M059J (cell line): Measurements from ENCODE around the gene LHFPL4. TPM values are rescaled to one million over a fixed set of nuclear protein-coding genes. Genes with fewer than 3 reads are reported as not detected.
"Not testable (repeated sequence)": the region's sequence is repeated elsewhere in the genome, so short reads cannot be mapped to it uniquely, and the experiment has no call there.

Experiments used
- DNase-seq: peaks from one replicate; pipeline ENCODE4 v3.0.0-alpha.2; 2012; ENCODE audit warnings: low read depth
- total RNA-seq: library from RNA; depleted of rRNA; stranded (reverse); fragments of >200 nt; shearing (Covaris generic); gene quantifications from 2 replicates; pipeline ENCODE4 v1.2.3, GENCODE V29; 2014; rRNA removed

The LHFPL4 gene
- 0.05 TPM in 1 of 2 replicates, not detected in the other for total RNA-seq

- DNase-seq: no peak
These were observed at the start of gene LHFPL4 for GRCh38 chr3:9553021-9553947. TSS of gene LHFPL4 (minus strand) at chr3:9553822. CDS start at chr3:9552679, 1,143 bp downstream.

DNA sequence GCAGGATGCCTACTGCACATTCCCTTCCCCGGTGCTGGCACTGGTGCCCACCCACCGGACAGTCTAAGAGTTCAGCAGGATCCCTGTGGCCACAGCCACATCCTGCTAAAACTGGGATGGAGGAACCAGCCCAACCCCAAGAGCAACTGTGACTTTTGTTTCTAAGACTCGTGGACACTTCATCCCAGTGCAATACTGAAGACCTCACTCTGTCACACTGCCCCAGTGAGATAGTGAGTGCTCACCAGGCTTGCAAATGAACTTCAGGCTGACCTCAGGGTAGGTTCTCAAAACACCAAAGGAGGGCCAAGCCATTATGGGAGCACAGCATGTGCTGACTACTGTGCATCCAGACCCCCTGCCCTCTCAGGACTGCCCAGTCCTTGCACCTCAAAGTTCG is 49.0 kb upstream of the LHFPL4 start:
- no peak for DNase-seq

GRCh38 chr3:9601006-9601581 is 47.5 kb upstream of the LHFPL4 start:
- DNase-seq: not testable (repeated sequence)

GRCh38 chr3:9600597-9600996 is 47.0 kb upstream of the LHFPL4 start:
- DNase-seq: peak; percentile 2

DNA sequence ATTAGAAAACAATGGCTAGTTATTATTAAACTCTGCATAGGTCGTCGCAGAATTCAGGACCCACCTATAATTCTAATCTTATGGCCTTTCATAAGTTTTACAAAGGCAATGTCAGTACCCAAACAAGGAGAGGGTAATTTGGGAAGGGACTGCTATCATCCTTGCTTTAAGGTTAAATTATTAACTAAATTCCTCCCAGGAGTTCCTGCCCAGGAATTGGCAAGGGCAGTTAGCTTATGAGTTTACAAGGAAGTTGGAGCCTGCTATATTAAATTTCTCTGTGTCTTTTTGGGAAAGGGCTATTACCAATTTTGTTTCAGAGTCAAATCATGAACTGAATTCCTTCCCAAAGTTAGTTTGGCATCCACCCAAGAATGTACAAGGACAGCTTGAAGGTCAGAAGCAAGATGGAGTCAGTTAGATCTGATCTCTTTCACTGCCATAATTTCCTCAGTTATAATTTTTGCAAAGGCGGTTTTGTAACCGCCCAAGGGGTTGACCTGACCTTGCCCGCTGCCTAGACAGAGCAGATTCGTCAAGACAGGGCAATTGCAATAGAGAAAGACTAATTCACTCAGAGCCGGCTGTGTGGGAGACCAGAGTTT is 45.3 kb upstream of the LHFPL4 start:
- DNase-seq: no peak

GRCh38 chr3:9595877-9596276 is 42.3 kb upstream of the LHFPL4 start:
- no peak for DNase-seq

GRCh38 chr3:9591781-9592180 is 38.2 kb upstream of the LHFPL4 start:
- not testable (repeated sequence) for DNase-seq

DNA sequence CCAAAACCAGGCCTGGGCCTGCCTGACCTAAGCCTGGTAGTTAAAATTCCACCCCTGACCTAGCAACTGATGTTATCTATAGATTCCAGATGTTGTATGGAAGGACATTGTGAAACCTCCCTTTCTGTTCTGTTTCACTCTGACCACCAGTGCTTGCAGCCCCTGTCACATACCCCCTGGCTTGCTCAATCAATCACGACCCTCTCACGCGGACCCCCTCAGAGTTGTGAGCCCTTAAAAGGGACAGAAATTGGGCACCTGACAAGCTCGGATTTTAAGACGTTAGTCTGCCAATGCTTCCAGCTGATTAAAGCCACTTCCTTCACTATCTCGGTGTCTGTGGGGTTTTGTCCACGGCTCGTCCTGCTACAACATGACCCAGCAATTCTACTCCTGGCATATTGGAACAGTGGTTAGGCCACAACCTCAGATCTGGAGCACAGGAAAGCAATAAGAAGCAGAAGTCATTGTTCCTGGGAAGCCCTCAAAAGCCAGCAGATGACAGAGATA is 36.7 kb upstream of the LHFPL4 start:
- DNase-seq: no peak

DNA sequence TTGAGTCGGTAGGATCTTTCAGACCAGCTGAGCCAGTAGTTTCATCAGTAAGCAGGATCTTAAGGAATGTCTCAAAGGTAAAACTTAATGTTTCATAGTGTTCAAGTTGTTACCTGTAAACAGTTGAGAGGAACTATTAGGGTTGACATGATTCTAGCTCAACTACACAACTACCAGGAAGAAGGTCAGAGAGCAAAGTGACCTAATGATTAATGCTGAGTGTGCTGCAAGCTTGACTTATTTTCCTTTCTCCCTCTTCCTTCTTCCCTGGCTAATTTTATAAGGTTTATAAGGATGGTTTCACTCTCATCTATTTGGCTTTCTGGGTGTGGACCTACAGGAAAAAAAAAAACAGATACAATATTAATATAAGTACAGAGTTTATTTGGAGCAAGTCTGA is 30.2 kb upstream of the LHFPL4 start:
- no peak for DNase-seq

DNA sequence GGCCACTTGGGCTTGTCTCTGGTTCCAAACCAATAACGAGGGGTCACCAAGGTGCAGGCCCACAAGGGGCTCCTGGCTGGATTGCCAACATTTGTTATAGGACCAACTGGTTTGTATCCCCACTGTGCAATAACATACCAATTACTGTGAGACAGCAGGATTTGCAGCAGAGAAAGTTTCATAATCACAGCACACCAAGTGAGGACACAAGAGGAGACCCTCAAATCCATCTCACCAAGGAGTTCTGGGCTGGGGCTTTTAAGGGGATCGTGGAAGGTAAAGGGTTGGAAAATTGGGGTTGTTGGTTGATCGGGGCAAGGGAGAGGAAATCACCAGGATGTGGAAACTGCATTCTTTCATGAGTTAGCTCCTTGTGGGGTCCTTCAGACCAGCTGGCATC is 29.7 kb upstream of the LHFPL4 start:
- no peak for DNase-seq

DNA sequence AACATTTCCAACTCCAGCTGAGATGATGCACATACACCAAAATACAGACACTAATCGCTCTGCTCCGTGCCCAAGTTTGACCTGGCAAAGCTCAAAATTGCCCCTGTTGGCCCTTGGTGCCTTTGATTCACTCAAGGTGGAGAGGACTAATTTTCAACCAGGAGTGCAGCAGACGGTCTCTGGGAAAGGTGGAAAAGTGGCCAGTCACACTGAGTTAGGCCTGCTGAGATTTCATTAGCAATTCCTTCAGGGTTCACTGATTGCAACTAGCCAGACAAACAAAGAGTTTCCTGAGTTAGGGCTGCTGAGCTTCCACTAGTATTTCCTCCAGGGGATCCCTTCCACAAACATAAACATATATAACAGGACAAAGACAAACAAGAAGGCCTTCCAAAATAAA is 28.7 kb upstream of the LHFPL4 start:
- no peak for DNase-seq

GRCh38 chr3:9581742-9582141 is 28.1 kb upstream of the LHFPL4 start:
- DNase-seq: no peak

DNA sequence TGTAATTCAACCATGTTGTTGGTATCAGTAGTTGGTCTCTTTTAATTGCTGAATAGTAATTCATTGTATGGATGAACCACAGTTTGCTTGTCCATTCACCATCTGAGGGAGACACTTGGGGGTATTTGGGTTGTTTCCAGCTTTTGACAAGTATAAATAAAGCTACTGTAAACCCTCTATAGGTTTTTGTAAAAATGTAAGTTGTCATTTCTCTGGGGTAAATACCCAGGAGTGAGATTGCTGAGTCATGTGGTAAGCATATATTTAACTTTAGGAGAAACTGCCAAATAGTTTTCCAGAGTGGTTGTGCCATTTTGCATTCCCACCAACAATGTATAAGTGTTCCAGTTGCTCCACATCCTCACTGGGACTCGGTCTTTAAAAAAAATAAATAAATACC is 15.4 kb upstream of the LHFPL4 start:
- no peak for DNase-seq

DNA sequence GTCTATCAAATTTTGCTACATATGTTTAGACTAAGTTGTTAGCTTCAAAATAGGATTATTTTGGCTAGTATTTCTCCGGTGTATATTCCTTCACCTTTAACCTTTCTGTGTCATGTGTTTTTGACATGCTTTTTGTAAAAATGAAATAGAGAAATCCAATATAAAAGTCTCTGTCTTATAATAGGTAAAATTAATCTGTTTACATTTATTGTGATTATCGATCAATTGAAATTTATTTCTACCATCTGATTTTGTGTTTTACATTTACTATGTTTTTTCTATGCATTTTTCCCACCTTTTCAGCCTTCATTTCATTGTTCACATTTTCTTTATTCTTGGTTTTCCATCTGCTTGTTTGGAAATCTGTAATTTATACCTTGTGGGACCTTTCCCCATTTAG is 11.7 kb upstream of the LHFPL4 start:
- no peak for DNase-seq

GRCh38 chr3:9563851-9564250 is 10.2 kb upstream of the LHFPL4 start:
- no peak for DNase-seq

DNA sequence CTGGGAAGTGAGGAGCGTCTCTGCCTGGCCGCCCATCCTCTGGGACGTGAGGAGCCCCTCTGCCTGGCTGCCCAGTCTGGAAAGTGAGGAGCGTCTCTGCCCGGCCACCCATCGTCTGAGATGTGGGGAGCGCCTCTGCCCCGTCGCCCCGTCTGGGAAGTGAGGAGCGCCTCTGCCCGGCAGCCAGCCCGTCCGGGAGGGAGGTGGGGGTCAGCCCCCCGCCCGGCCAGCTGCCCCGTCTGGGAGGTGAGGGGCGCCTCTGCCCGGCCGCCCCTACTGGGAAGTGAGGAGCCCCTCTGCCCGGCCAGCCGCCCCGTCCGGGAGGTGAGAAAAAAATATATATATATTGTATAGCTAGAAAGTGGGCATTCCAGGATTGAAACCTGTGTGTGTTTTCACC is 6.4 kb upstream of the LHFPL4 start:
- DNase-seq: not testable (repeated sequence)

DNA sequence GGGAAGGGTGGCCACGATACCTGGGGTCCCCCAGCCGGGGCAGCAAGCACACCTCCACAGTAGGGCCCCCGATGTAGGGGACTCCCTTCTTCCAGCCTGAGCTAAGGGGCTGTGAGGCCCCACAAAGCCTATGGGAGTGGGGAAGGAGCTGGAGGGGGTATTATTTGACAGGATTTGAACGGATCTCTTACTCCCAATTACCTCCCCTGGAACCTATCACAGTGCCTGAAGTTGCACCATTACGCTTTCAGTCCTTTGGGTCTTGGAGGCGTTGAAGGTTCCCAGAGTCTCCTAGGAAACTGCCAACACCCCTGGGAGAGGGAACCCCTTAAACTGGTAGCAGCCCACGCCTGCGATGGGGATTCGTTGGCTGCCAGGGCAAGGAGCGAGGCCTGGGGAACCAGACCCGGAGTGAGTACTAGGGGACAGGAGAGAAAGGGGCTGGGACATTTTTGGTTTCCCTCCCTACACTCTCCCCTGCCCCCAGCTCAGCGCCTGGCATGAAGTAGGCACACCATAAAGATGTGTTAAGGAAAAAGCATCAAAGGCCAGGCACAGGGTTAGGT is 409 bp upstream of the LHFPL4 start:
- no peak for DNase-seq

DNA sequence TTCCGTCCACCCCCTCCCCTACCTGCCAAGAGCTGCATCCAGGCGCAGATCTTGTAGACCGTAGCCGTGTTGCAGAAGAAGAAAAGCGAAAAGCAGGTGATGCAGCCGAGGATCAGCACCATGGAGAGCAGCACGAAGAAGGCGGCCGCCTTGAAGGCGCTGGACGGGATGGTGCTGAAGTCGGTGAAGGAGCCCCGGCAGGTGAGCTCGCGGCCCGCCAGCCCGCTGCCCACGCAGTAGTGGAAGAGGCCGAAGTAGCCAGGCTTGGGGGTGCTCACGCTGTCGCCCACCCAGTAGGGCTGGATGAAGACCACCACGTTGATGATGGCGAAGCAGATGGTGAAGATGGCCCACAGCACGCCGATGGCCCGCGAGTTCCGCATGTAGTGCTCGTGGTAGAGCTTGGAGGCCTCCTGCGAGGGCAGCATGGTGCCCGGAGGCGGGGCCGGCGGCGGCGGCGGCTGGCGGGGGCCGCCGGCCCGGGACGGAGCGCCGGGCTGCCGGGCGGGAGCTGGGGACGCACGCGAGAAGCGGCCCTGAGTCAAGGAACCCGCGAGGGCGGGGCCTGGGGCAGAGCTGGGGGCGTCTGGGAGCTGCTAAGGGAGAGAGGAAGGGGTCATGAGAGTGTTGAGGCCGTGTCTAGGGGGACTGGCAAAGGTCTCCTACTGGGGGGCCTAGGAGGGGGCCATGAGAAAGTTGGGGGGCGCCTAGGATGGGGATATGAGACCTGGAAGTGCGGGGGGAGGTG is 1.2 kb downstream of the LHFPL4 start:
- no peak for DNase-seq

DNA sequence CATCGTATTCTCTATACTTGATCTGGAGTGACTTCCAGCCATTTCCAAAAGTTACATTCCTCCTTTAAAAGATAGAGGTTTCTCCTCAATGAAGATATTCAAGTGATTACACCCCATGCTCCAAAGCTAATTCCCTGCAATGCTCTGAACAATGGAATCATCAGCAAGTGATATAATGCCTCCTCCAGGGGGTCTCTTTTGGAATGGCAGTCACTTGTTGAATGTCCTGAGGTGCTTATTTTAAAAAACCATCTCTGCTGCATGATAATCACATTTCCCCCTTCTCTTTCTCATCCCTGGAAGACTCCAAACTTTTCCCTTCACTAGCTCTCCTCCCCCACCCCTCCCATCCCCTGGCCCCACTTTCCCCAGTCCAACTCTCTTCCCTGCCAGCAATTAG is 2.6 kb downstream of the LHFPL4 start:
- DNase-seq: no peak

- DNase-seq: no peak
These were observed 4.0 kb downstream of the LHFPL4 start for GRCh38 chr3:9549600-9549999.

DNA sequence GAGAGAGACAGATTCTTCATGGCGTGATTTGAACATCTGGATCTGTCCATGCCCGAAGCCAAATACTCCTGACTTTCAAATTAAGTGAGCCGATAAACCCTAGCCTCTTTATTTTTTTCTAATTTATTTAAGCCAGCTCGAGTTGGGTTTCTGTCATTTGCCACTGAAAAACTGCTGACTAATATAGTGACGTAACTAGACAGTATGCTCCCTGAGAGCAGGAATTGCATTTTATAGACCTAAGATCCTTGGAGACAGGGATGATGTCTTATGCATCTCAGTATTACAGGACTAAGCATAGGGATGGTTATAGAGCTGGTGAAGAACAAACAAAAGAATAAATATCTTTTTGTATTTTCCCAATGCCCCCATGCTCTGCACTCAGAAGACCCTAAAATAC is 4.6 kb downstream of the LHFPL4 start:
- DNase-seq: no peak

DNA sequence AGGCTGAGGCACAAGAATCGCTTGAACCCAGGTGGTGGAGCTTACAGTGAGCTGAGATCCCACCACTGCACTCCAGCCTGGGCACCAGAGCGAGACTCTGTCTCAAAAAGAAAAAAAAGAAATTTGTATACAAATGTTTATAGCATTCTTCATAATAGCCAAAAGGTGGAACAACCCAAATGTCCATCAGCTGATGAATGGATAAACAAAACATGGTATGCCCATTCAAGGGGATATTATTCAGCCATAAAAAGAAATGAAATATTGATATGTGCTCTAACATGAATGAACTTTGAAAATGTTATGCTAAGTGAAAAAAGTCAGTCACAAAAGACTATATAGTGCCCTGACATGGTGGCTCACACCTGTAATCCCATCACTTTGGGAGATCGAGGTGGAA is 11.4 kb downstream of the LHFPL4 start:
- DNase-seq: no peak
